Colon (tissue), 2 donors: ENCODE data around the gene RPL10L.

ENCODE experiments used
- FAIRE-seq: peaks from 2 replicates; lab custom pipeline; 2012; peaks lifted over from hg19 to GRCh38; lab: Jason Lieb, UNC
- donor health status: control.
- donor health status: control.

Gene RPL10L

GRCh38 chr14:46651526-46652144 lies at the start of gene RPL10L:
Gene RPL10L, minus strand, starts transcription at chr14:46651781. Its CDS starts 45 bp downstream, at chr14:46651736.
- no peak for FAIRE-seq

DNA sequence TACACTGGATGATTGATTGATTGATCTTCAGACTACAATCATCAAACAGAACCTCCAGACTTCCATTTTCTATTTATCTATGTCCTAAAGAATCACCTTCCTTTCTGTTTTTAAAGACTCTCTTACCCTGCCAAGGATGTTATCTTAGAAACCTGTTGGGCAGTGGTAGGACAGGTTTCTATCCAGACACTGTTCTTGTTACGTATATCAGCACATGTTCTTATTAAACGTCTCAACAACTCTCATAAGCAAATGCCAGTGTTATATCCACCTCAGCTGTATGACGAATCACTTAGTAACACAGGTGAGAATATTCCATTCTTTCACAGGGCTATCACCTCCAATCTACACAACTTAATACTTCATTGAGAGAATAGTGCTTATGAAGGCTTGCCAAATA lies 40.2 kb upstream of the RPL10L start:
- no peak for FAIRE-seq

- no peak for FAIRE-seq
Measured at GRCh38 chr14:46686652-46687051, 35.1 kb upstream of the RPL10L start.

DNA sequence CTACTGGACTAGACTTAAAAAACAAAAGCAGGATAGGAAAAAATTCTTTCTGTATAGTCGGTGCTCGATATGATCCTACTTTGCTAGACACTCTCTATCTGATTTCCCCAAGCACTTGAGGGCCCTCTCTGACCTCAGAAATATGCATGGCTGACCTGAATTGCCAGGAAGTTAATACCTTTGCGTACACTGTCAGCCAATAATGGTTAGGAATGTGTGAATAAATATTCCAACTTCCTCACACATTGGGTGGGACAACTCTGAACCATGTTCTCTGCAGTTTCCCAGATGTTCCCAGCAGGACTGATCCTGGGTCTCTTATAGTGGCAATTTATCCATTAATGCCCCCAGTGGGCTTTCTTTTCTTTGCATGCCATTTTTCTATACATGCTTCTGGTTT lies 20.5 kb upstream of the RPL10L start:
- no peak for FAIRE-seq

DNA sequence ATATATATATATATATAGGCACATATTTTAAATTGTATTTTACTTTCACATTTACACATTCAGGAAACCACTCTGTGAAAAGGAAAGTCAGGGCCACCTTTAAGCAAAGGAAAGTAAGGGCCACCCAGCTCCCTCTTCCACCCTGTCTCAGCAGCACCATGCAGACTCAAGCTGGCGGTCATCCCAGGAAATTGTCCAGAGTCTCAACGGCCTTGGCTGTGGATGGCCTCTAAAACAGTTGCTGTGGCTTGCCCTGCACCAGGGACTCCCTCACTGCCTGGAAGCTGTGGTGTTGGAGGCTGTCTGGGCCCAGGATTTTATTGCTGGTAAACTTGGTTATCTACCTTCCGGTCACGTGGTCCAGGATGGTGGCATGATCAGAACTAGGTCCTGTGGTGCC lies 11.8 kb upstream of the RPL10L start:
- no peak for FAIRE-seq

- no peak for FAIRE-seq
Measured at GRCh38 chr14:46661728-46662127, 10.1 kb upstream of the RPL10L start.

- no peak for FAIRE-seq
Measured at GRCh38 chr14:46653031-46653755, 1.6 kb upstream of the RPL10L start.

DNA sequence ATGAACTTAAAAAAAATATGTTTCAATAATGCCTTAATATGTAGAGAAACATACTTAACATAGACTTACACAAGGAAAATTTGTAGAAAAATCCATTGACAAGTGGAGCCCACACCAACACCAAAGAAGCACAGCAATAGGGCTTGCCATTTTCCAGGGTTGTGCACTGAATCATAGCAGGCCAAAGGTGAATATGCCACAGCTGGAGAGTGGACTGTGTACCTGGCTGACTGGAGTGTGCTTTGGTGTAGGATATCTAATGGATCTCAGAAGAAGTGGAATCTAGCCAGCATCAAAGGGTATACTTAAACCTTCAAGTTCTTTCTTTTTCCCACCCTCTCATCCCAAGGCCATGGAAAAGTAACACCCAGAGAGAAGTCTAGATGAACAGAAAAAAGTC lies 4.8 kb downstream of the RPL10L start:
- FAIRE-seq, result no peak

DNA sequence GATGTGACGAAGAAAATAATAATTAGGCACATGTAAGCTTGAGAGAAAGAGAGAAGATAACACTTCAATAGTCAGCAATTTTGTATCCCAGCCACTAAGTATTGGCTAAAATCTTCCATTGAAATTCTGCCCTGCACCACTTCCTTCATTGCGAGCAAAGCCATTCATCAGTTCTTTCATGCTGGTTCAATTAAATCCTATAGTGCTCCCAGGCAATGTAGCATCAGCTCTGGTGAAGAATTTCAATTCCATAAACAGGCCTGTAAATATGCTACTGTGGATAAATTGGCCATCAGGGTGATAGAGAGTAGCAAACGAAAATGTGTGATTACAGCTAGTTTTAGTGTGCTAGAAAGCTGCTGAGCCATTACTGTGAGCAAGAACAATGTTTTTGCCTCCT lies 24.7 kb downstream of the RPL10L start:
- no peak for FAIRE-seq
